Mesenchymal stem cell (in vitro differentiated cells and primary cell): ENCODE results near the gene TCHHL1.
"Not testable (repeated sequence)": the region's sequence is repeated elsewhere in the genome, so short reads cannot be mapped to it uniquely, and the experiment has no call there.

ENCODE experiments used
- DNase-seq: peaks from one replicate; pipeline ENCODE4 v3.0.0-alpha.2; 2013
- H2AFZ ChIP-seq: one replicate; pipeline ENCODE4 v1.6.1; 2013; ENCODE audit warnings: low read depth, mild to moderate bottlenecking, control low read depth, inconsistent platforms, low read length, moderate library complexity
- H2AK5ac ChIP-seq: 2 replicates; pipeline ENCODE4 v1.6.1; 2013; ENCODE audit warnings: low read length, moderate library complexity, mild to moderate bottlenecking, inconsistent platforms; ENCODE audit not compliant: severe bottlenecking
- H2BK120ac ChIP-seq: one replicate; pipeline ENCODE4 v1.6.1; 2013; ENCODE audit warnings: low read depth, mild to moderate bottlenecking, inconsistent platforms, low read length, moderate library complexity
- H2BK12ac ChIP-seq, 2 experiments: one replicate each; pipeline ENCODE4 v1.6.1; 2013; ENCODE audit warnings: inconsistent platforms in 2 of 2, low read length in 2 of 2, mild to moderate bottlenecking in 2 of 2, moderate library complexity in 2 of 2, control low read depth in 1 of 2
- H2BK15ac ChIP-seq: one replicate; pipeline ENCODE4 v1.6.1; 2013; ENCODE audit warnings: mild to moderate bottlenecking, low read depth, inconsistent platforms; ENCODE audit not compliant: poor library complexity, severe bottlenecking
- H2BK5ac ChIP-seq: 2 replicates; pipeline ENCODE4 v1.6.1; 2013; ENCODE audit warnings: low read depth, mild to moderate bottlenecking, low read length, control low read depth, inconsistent platforms; ENCODE audit not compliant: poor library complexity, severe bottlenecking
- H3K14ac ChIP-seq, 2 experiments: one replicate each; pipeline ENCODE4 v1.6.1; 2013; ENCODE audit warnings: inconsistent platforms in 2 of 2, low read length in 2 of 2, control low read depth in 1 of 2, mild to moderate bottlenecking in 1 of 2, moderate library complexity in 1 of 2
- H3K18ac ChIP-seq, 2 experiments: one replicate each; pipeline ENCODE4 v1.6.1; 2013; ENCODE audit warnings: inconsistent platforms in 2 of 2, low read length in 2 of 2, control low read depth in 1 of 2, low read depth in 1 of 2, mild to moderate bottlenecking in 1 of 2
- H3K23ac ChIP-seq, 2 experiments: one replicate each; pipeline ENCODE4 v1.6.1; 2013; ENCODE audit warnings: inconsistent platforms in 2 of 2, low read length in 2 of 2, mild to moderate bottlenecking in 2 of 2, moderate library complexity in 2 of 2, control low read depth in 1 of 2
- H3K27ac ChIP-seq: 2 replicates; pipeline ENCODE4 v1.5.1; 2013; ENCODE audit warnings: mild to moderate bottlenecking, moderate library complexity, low read length, control low read depth, inconsistent platforms; ENCODE audit not compliant: poor library complexity, severe bottlenecking
- H3K27me3 ChIP-seq, 2 experiments: 2 replicates each; pipeline versions ENCODE4 v1.6.1 to v1.7.0; 2013; ENCODE audit warnings: low read length in 2 of 2, mild to moderate bottlenecking in 2 of 2, moderate library complexity in 2 of 2, control low read depth in 1 of 2, inconsistent platforms in 1 of 2; ENCODE audit not compliant: control insufficient read depth in 1 of 2, insufficient read depth in 1 of 2
- H3K36me3 ChIP-seq, 2 experiments: 2 replicates each; pipeline versions ENCODE4 v1.6.1 to v1.7.0; 2013; ENCODE audit warnings: low read length in 2 of 2, control low read depth in 1 of 2, inconsistent platforms in 1 of 2, low read depth in 1 of 2, mild to moderate bottlenecking in 1 of 2; ENCODE audit not compliant: insufficient read depth in 2 of 2, control insufficient read depth in 1 of 2
- H3K4ac ChIP-seq, 2 experiments: one replicate each; pipeline ENCODE4 v1.6.1; 2013; ENCODE audit warnings: inconsistent platforms in 2 of 2, low read length in 2 of 2, mild to moderate bottlenecking in 2 of 2, moderate library complexity in 2 of 2, control low read depth in 1 of 2, low read depth in 1 of 2
- H3K4me1 ChIP-seq: 2 replicates; pipeline ENCODE4 v1.6.1; 2013; ENCODE audit warnings: low read depth, low read length, control low read depth; ENCODE audit not compliant: control insufficient read depth, insufficient read depth
- H3K4me2 ChIP-seq: 2 replicates; pipeline ENCODE4 v1.6.1; 2013; ENCODE audit warnings: low read length, mild to moderate bottlenecking, inconsistent platforms; ENCODE audit not compliant: poor library complexity, severe bottlenecking
- H3K4me3 ChIP-seq, 2 experiments: 2 replicates each; pipeline versions ENCODE4 v1.5.1 to v1.7.0; 2013; ENCODE audit warnings: low read length in 2 of 2, mild to moderate bottlenecking in 2 of 2, control low read depth in 1 of 2, low read depth in 1 of 2; ENCODE audit not compliant: insufficient read depth in 1 of 2
- H3K79me1 ChIP-seq: replicated peaks from 2 replicates; pipeline ENCODE4 v1.6.1; 2013; ENCODE audit warnings: mild to moderate bottlenecking, control low read depth, low read length, inconsistent platforms; ENCODE audit not compliant: poor library complexity, severe bottlenecking
- H3K9ac ChIP-seq: 2 replicates; pipeline ENCODE4 v1.7.0; 2013; ENCODE audit warnings: mild to moderate bottlenecking, low read length, moderate library complexity
- H3K9me3 ChIP-seq: 2 replicates; pipeline ENCODE4 v1.7.0; 2013; ENCODE audit warnings: mild to moderate bottlenecking, low read length; ENCODE audit not compliant: control insufficient read depth
- H4K8ac ChIP-seq: one replicate; pipeline ENCODE4 v1.6.1; 2013; ENCODE audit warnings: inconsistent platforms, mild to moderate bottlenecking, low read length, moderate library complexity
- H4K91ac ChIP-seq: one replicate; pipeline ENCODE4 v1.6.1; 2013; ENCODE audit warnings: mild to moderate bottlenecking, low read length, inconsistent platforms
- WGBS: methylation state at CpG from one replicate; pipeline ENCODE4 v1.1.7; 2013; ENCODE audit warnings: mixed read lengths; 5-methylcytosine and 5-hydroxymethylcytosine counted together

Gene TCHHL1

DNA sequence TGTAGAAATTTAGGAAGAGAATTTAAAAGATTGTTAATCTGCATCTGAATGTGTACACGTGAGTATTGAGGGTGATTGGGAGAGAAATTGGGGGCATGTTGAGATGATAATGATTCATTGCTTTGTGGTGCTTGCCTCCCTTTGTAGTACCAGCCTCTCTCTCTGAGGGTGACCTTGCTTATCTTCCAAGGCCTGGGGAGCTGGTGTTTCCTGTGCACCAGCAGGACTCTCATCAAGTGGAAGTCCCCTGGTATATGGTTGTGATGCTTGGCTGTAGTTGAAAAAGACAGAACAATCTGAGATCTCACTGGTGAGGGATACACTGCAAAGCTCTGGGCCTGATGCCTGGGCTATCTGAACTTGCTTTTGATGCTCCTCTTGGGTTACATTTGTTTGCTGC is 4.0 kb downstream of the TCHHL1 start:
- Histone ChIP-seq H2BK15ac (no peak overlapping the region), H2BK12ac (no peak overlapping the region), H3K9ac (no peak overlapping the region), H4K91ac (no peak overlapping the region), H4K8ac (no peak overlapping the region), H2AFZ (no peak overlapping the region), H3K14ac (no peak overlapping the region), H3K36me3 (no peaks in the 10 kb centered on the region), H2BK5ac (no peak overlapping the region), H3K4me2 (no peak overlapping the region), H2AK5ac (no peak overlapping the region), H3K23ac (no peak overlapping the region), H3K4me3 (no peak overlapping the region), H2BK120ac (no peak overlapping the region), H3K4me1 (no peaks in the 10 kb centered on the region), H3K27ac (no peak overlapping the region), H3K18ac (no peak overlapping the region), H3K79me1 (no peaks in the 10 kb centered on the region), H3K4ac (no peak overlapping the region), H3K27me3 (peaks cover 12 to 39% of the 10 kb centered on the region in 2 experiments), H3K9me3 (peaks cover 6% of the 10 kb centered on the region)
- whole genome bisulfite sequencing, result 25% methylated on average over 1 of the region's 1 CpG
- no peak for DNase-seq

DNA sequence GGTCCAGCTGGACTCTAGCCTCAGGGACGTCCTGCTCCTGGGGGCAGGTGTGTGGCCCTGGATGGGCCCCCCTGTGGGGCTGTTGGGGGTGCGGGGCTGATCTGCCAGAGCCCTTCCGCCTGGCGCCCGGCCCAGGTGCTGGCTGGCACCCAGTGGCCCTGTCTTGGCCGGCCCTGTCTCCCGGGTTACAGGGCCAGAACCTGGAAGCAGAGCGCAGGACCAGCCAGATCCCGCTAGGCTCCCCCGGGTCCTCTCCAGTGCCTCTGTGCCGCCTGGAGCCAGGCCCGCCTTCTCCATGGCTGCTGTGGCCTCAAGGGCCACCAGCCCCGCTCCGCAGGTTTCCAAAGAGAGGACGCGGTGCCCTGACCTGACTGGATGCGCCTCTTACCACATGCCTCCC is 7.8 kb downstream of the TCHHL1 start:
- H3K9me3 ChIP-seq, H2BK15ac ChIP-seq, H3K14ac ChIP-seq, H3K18ac ChIP-seq, H3K4me1 ChIP-seq, H4K91ac ChIP-seq, H2AFZ ChIP-seq, H4K8ac ChIP-seq, H2BK120ac ChIP-seq, DNase-seq, H2BK12ac ChIP-seq, H2BK5ac ChIP-seq, H3K23ac ChIP-seq, H3K4me3 ChIP-seq, H3K9ac ChIP-seq, H2AK5ac ChIP-seq, H3K4ac ChIP-seq, H3K36me3 ChIP-seq, H3K4me2 ChIP-seq, H3K79me1 ChIP-seq, H3K27ac ChIP-seq: not testable (repeated sequence)
- 94% methylated on average over 16 of the region's 17 CpGs for WGBS
- H3K27me3 ChIP-seq, result peaks cover 5 to 18% of the 10 kb centered on the region in 2 experiments

GRCh38 chr1:152080494-152080893 is 8.4 kb downstream of the TCHHL1 start:
- H3K27ac ChIP-seq, H3K14ac ChIP-seq, H4K91ac ChIP-seq, H2AK5ac ChIP-seq, H2BK5ac ChIP-seq, H3K23ac ChIP-seq, H3K4ac ChIP-seq, H3K18ac ChIP-seq, H3K4me2 ChIP-seq, H2AFZ ChIP-seq, H2BK15ac ChIP-seq, H3K4me1 ChIP-seq, DNase-seq, H3K79me1 ChIP-seq, H2BK120ac ChIP-seq, H3K4me3 ChIP-seq, H3K9ac ChIP-seq, H3K36me3 ChIP-seq, H4K8ac ChIP-seq, H2BK12ac ChIP-seq, H3K9me3 ChIP-seq: not testable (repeated sequence)
- WGBS, result 84% methylated on average over 17 of the region's 17 CpGs
- peaks cover 0 to 17% of the 10 kb centered on the region in 2 experiments for H3K27me3 ChIP-seq

DNA sequence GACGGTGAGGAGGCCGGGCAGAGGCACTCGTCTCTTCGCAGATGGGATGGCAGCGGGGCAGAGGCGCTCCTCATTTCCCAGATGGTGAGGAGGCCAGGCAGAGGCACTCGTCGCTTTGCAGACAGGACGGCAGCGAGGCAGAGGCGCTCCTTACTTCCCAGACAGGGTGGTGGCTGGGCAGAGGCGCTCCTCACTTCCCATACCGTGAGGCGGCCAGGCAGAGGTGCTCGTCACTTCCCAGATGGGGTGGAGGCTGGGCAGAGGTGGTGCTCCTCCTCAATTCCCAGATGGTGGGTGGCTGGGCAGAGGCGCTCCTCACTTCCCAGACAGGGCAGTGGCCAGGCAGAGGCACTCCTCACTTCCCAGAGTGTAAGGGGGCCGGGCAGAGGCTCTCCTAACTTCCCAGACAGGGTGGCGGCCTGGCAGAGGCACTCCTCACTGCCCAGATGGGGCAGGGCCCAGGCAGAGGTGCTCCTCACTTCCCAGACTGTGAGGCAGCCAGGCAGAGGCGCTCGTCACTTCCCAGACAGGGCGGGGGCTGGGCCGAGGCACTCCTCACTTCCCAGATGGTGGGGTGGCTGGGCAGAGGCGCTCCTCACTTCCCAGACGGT is 9.9 kb downstream of the TCHHL1 start:
- no peak overlapping the region for H2AK5ac ChIP-seq
- no peak overlapping the region for H3K23ac ChIP-seq
- WGBS, result 79% methylated on average over 24 of the region's 24 CpGs
- H2BK5ac ChIP-seq, result no peak overlapping the region
- no peaks in the 10 kb centered on the region for H3K36me3 ChIP-seq
- H2BK12ac ChIP-seq, result no peak overlapping the region
- H3K4me1 ChIP-seq, result no peaks in the 10 kb centered on the region
- H2AFZ ChIP-seq, result no peak overlapping the region
- no peak overlapping the region for H3K4me2 ChIP-seq
- H3K18ac ChIP-seq, result no peak overlapping the region
- H3K9me3 ChIP-seq, result no peaks in the 10 kb centered on the region
- no peak overlapping the region for H2BK15ac ChIP-seq
- H4K8ac ChIP-seq, result no peak overlapping the region
- DNase-seq, result no peak
- H3K4ac ChIP-seq, result no peak overlapping the region
- no peak overlapping the region for H2BK120ac ChIP-seq
- no peak overlapping the region for H3K9ac ChIP-seq
- H3K14ac ChIP-seq, result no peak overlapping the region
- H3K27me3 ChIP-seq, result peaks cover 0 to 10% of the 10 kb centered on the region in 2 experiments
- H4K91ac ChIP-seq, result no peak overlapping the region
- no peak overlapping the region for H3K27ac ChIP-seq
- no peaks in the 10 kb centered on the region for H3K79me1 ChIP-seq
- H3K4me3 ChIP-seq, result no peak overlapping the region
